Measurements from ENCODE around the gene SUV39H2.
"Not testable (repeated sequence)": the region's sequence is repeated elsewhere in the genome, so short reads cannot be mapped to it uniquely, and the experiment has no call there.

SUV39H2 gene

DNA sequence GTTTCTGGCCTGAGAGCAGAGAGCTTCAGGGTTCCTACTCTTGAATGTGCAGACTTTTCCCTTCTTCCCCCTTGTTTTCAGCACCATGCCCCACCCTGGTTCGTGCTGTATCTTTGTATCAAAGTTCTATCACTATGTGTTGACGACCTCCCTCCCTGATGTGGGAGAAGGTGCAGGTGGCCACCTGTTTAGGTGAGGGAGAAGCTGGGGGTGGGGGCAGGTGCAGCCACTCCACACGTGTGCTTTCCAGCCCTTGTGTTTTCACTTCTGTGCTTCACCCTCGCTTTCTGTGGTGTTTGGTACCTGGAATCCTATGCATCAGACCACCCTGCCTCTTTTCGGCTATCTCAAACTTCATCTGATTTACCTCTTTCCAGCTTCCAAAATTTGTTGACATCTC, 19.6 kb upstream of the SUV39H2 start:
- H3K36me3 Mint-ChIP-seq (ENCODE audit: low read depth): peaks cover 50% of the 10 kb centered on the region
- H3K4me3 Mint-ChIP-seq: no peak overlapping the region
- H3K4me1 Mint-ChIP-seq: no peaks in the 10 kb centered on the region
- DNase-seq (no peak), ATAC-seq (no peak)
- no peaks in the 10 kb centered on the region for H3K9me3 Mint-ChIP-seq
- no peaks in the 10 kb centered on the region for H3K27me3 Mint-ChIP-seq
- H3K27ac Mint-ChIP-seq: no peak overlapping the region

DNA sequence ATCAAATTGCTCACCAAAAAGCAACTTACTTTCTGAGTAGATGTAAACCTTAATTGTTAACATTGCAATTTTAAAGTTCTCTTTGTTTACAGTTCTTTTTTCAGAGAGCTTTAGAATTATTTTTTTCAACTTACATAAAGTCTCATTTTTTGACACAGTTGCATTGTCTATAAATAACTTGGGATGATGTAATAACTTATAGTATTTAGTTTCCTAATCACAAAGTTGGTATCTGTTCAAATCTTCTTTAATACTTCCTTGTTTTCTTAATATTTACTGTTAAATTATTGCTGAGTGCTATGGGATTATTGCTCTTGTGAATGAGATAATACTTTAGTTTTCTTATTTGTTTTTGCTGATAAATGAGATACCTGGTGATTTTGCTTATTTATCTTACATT, 18.9 kb upstream of the SUV39H2 start:
- H3K9me3 Mint-ChIP-seq: no peaks in the 10 kb centered on the region
- no peak overlapping the region for H3K4me3 Mint-ChIP-seq
- no peaks in the 10 kb centered on the region for H3K4me1 Mint-ChIP-seq
- no peak for ATAC-seq
- DNase-seq: no peak
- H3K27me3 Mint-ChIP-seq: no peaks in the 10 kb centered on the region
- peaks cover 49% of the 10 kb centered on the region for H3K36me3 Mint-ChIP-seq (ENCODE audit: low read depth)
- no peak overlapping the region for H3K27ac Mint-ChIP-seq

- DNase-seq (no peak), ATAC-seq (no peak)
- Mint-ChIP-seq H3K4me1 (no peaks in the 10 kb centered on the region), H3K36me3 (ENCODE audit: low read depth) (peaks cover 48% of the 10 kb centered on the region), H3K27ac (no peak overlapping the region), H3K27me3 (no peaks in the 10 kb centered on the region), H3K9me3 (no peaks in the 10 kb centered on the region), H3K4me3 (no peak overlapping the region)
Measured at GRCh38 chr10:14860791-14861190, 17.9 kb upstream of the SUV39H2 start.

DNA sequence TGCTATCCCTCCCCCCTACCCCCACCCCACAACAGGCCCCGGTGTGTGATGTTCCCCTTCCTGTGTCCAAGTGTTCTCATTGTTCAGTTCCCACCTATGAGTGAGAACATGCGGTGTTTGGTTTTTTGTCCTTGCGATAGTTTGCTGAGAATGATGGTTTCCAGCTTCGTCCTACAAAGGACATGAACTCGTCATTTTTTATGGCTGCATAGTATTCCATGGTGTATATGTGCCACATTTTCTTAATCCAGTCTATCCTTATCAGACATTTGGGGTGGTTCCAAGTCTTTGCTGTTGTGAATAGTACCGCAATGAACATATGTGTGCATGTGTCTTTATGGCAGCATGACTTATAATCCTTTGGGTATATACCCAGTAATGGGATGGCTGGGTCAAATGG, 14.2 kb upstream of the SUV39H2 start:
- not testable (repeated sequence) for H3K27me3 Mint-ChIP-seq, H3K9me3 Mint-ChIP-seq, H3K27ac Mint-ChIP-seq, DNase-seq, H3K4me3 Mint-ChIP-seq, ATAC-seq, H3K4me1 Mint-ChIP-seq
- peaks cover 51% of the 10 kb centered on the region for H3K36me3 Mint-ChIP-seq (ENCODE audit: low read depth)

DNA sequence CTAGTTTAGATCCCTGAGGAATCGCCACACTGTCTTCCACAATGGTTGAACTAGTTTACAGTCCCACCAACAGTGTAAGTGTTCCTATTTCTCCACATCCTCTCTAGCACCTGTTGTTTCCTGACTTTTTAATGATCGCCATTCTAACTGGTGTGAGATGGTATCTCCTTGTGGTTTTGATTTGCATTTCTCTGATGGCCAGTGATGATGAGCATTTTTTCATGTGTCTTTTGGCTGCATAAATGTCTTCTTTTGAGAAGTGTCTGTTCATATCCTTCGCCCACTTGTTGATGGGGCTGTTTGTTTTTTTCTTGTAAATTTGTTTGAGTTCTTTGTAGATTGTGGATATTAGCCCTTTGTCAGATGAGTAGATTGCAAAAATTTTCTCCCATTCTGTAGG, 13.8 kb upstream of the SUV39H2 start:
- peaks cover 53% of the 10 kb centered on the region for H3K36me3 Mint-ChIP-seq (ENCODE audit: low read depth)
- not testable (repeated sequence) for H3K27ac Mint-ChIP-seq, H3K4me1 Mint-ChIP-seq, H3K27me3 Mint-ChIP-seq, H3K9me3 Mint-ChIP-seq, H3K4me3 Mint-ChIP-seq, ATAC-seq, DNase-seq

DNA sequence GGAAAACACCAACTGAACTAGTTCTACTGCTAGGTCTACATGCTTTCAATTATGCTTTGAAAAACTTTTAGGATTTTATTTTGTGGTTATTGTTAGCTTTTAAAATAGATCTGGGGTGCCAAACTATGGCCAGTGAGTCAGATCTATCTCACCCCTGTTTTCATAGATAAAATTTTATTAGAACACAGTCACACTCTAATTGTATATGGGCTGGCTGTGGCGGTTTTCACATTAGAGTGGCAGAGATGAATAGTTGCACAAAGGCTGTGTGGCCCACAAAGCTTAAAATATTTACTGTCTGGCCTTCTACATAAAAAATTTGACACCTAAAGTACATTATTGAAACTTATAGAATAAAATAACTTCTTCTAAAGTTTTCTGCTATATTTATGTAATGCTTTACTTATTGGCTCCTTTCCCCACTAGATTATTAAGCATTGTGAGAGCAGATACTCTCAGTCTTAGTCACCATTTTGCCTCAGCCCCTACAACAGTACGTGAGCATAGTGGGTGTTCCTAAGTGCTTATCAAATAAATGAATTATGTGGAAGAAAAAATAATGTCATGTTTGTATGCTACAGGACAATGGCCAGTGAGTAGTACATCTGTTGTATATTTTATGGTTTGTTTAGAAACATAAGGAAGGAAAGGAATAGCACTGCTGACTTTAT, 5.4 kb upstream of the SUV39H2 start:
- H3K27ac Mint-ChIP-seq: no peak overlapping the region
- peaks cover 19% of the 10 kb centered on the region for H3K36me3 Mint-ChIP-seq (ENCODE audit: low read depth)
- no peaks in the 10 kb centered on the region for H3K27me3 Mint-ChIP-seq
- no peaks in the 10 kb centered on the region for H3K9me3 Mint-ChIP-seq
- no peak overlapping the region for H3K4me3 Mint-ChIP-seq
- H3K4me1 Mint-ChIP-seq: peaks cover 18% of the 10 kb centered on the region
- ATAC-seq (no peak), DNase-seq (no peak)

GRCh38 chr10:14875941-14876340, 2.7 kb upstream of the SUV39H2 start:
- Mint-ChIP-seq H3K4me3 (no peak overlapping the region), H3K4me1 (peaks cover 31% of the 10 kb centered on the region), H3K36me3 (ENCODE audit: low read depth) (peaks cover 18% of the 10 kb centered on the region), H3K27ac (no peak overlapping the region), H3K9me3 (no peaks in the 10 kb centered on the region), H3K27me3 (no peaks in the 10 kb centered on the region)
- DNase-seq (no peak), ATAC-seq (no peak)

DNA sequence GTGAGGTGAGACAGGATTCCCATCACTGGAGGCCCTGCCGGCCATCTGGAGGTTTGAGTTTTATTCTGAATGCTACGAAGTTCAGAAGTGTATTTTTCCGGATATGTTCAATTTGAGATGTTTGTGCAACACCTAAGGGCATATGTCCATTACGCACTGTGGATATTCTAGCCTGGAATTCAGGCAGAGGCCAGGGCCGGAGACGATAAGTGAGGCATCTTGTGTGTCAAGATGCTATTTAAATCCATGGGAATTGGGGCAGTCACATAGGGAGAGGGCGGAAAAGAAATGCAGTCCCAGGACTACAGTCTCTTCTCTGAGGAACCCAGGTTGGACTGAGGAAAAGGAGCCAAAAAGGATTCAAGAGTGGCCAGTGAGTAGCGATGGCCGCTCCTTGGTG, 1.9 kb upstream of the SUV39H2 start:
- peak overlapping the region; percentile 94 for H3K4me3 Mint-ChIP-seq
- H3K27me3 Mint-ChIP-seq: no peaks in the 10 kb centered on the region
- no peak overlapping the region for H3K27ac Mint-ChIP-seq
- ATAC-seq (no peak), DNase-seq (no peak)
- no peaks in the 10 kb centered on the region for H3K9me3 Mint-ChIP-seq
- peaks cover 17% of the 10 kb centered on the region for H3K36me3 Mint-ChIP-seq (ENCODE audit: low read depth)
- peaks cover 35% of the 10 kb centered on the region for H3K4me1 Mint-ChIP-seq

GRCh38 chr10:14879124-14879927, 660 bp downstream of the SUV39H2 start:
- H3K27ac Mint-ChIP-seq: peak overlapping the region; percentile 88
- no peaks in the 10 kb centered on the region for H3K9me3 Mint-ChIP-seq
- H3K27me3 Mint-ChIP-seq: no peaks in the 10 kb centered on the region
- DNase-seq (peak; percentile 56), ATAC-seq (peak; percentile 2)
- peak overlapping the region; percentile 94 for H3K4me3 Mint-ChIP-seq
- peaks cover 30% of the 10 kb centered on the region for H3K36me3 Mint-ChIP-seq (ENCODE audit: low read depth)
- peaks cover 35% of the 10 kb centered on the region for H3K4me1 Mint-ChIP-seq

DNA sequence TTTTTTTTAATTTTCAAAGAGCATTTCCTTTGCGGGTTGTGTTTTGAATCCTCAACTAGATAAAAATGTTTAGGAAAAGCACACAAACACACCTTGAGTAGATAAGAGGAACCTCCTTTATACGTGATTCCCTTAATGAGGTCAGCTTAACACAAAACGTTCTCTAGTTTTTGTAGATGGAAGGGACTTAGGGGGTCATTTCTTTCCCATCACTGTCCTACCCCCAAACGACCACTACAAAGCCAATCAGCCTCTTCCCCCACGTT, 1.2 kb downstream of the SUV39H2 start:
- Mint-ChIP-seq H3K9me3 (no peaks in the 10 kb centered on the region), H3K4me1 (peaks cover 35% of the 10 kb centered on the region), H3K27me3 (no peaks in the 10 kb centered on the region), H3K27ac (peak overlapping the region; percentile 88), H3K4me3 (peak overlapping the region; percentile 94), H3K36me3 (ENCODE audit: low read depth) (peaks cover 30% of the 10 kb centered on the region)
- ATAC-seq (no peak), DNase-seq (no peak)

DNA sequence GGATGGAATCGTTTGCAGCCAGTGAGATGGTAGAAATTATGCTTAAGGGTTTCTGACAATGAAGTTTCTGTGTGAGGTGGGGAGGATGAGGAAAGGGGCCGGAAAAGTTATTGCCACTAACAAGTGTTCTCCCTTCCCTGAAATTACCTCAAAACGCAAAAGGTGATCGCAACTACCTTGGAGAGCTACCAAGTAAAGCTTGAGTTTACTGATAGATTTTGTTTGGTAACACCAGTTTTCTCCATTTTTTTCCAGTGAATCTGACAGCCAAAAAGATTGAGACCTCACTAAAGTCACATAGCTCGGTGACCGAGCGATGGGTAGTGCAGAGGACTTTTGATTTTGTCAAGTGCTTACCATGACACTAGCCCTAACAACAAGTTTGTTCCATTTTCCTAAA, 1.6 kb downstream of the SUV39H2 start:
- Mint-ChIP-seq H3K27me3 (no peaks in the 10 kb centered on the region), H3K36me3 (ENCODE audit: low read depth) (peaks cover 30% of the 10 kb centered on the region), H3K4me3 (peak overlapping the region; percentile 94), H3K27ac (peak overlapping the region; percentile 88), H3K4me1 (peaks cover 35% of the 10 kb centered on the region), H3K9me3 (no peaks in the 10 kb centered on the region)
- ATAC-seq: no peak
- no peak for DNase-seq

DNA sequence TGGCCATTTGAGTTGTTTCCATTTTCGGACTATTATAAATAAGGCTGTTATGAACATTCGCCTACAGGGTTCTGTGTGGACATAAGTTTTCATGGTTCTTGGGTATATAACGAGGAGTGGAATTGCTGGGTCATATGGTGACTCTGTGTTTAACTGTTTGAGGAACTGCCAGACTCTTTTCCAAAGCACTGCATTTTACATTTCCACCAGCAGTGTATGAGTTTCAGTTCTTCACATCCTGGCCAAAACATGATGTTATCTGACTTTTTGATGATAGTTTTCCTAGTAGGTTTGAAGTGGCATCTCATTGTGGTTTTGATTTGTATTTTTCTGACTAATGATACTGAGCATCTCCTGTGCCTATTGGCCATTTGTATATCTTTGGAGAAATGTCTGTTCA, 5.4 kb downstream of the SUV39H2 start:
- H3K27ac Mint-ChIP-seq: no peak overlapping the region
- no peaks in the 10 kb centered on the region for H3K27me3 Mint-ChIP-seq
- peaks cover 30% of the 10 kb centered on the region for H3K36me3 Mint-ChIP-seq (ENCODE audit: low read depth)
- ATAC-seq: peak; percentile 79
- no peaks in the 10 kb centered on the region for H3K9me3 Mint-ChIP-seq
- DNase-seq: no peak
- peaks cover 21% of the 10 kb centered on the region for H3K4me1 Mint-ChIP-seq
- no peak overlapping the region for H3K4me3 Mint-ChIP-seq

- Mint-ChIP-seq H3K9me3 (no peaks in the 10 kb centered on the region), H3K4me3 (peak overlapping the region; percentile 35), H3K4me1 (no peaks in the 10 kb centered on the region), H3K27ac (no peak overlapping the region), H3K27me3 (no peaks in the 10 kb centered on the region), H3K36me3 (ENCODE audit: low read depth) (peaks cover 11% of the 10 kb centered on the region)
- ATAC-seq (peak; percentile 61), DNase-seq (no peak)
Measured at GRCh38 chr10:14889318-14889717, 10.7 kb downstream of the SUV39H2 start.

DNA sequence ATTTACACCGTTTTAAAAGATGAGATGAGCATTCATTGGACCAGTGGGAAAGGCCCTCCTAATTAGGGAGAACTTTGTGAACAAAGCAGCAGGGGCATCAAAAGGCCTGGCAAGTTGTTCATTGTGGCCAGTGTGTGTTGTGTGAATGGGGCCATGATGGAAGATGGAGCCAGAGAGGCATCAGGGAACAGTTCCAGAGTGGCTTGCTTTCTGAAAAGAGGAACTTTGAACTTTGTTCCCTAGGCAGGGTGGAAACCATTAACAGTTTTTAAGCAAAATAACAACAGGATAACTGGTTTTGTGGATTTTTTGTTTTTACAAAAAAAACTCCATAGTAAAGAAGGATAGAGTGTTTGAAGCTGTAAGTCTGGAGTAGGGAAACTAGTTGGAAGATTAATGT, 12.5 kb downstream of the SUV39H2 start:
- no peak overlapping the region for H3K27ac Mint-ChIP-seq
- H3K4me3 Mint-ChIP-seq: no peak overlapping the region
- H3K4me1 Mint-ChIP-seq: no peaks in the 10 kb centered on the region

GRCh38 chr10:14904316-14904732, 25.7 kb downstream of the SUV39H2 start:
- Mint-ChIP-seq H3K27me3 (no peaks in the 10 kb centered on the region), H3K4me1 (peaks cover 7% of the 10 kb centered on the region), H3K4me3 (no peak overlapping the region), H3K9me3 (peaks cover 10% of the 10 kb centered on the region), H3K27ac (no peak overlapping the region), H3K36me3 (ENCODE audit: low read depth) (peaks cover 66% of the 10 kb centered on the region)
- DNase-seq: no peak
- ATAC-seq: peak; percentile 49

More for the DNA sequence above, 12.5 kb downstream of the SUV39H2 start:
- H3K36me3 Mint-ChIP-seq (ENCODE audit: low read depth): peaks cover 14% of the 10 kb centered on the region
- H3K9me3 Mint-ChIP-seq: no peaks in the 10 kb centered on the region
- DNase-seq (no peak), ATAC-seq (no peak)
- no peaks in the 10 kb centered on the region for H3K27me3 Mint-ChIP-seq

All from activated naive CD8-positive, alpha-beta T cell treated with anti-CD3 and anti-CD28 coated beads, Interleukin-2, amount 50 U/mL, for 24 hours (primary cell).